Measurements from ENCODE around the gene ZHX3.

ZHX3 gene

DNA sequence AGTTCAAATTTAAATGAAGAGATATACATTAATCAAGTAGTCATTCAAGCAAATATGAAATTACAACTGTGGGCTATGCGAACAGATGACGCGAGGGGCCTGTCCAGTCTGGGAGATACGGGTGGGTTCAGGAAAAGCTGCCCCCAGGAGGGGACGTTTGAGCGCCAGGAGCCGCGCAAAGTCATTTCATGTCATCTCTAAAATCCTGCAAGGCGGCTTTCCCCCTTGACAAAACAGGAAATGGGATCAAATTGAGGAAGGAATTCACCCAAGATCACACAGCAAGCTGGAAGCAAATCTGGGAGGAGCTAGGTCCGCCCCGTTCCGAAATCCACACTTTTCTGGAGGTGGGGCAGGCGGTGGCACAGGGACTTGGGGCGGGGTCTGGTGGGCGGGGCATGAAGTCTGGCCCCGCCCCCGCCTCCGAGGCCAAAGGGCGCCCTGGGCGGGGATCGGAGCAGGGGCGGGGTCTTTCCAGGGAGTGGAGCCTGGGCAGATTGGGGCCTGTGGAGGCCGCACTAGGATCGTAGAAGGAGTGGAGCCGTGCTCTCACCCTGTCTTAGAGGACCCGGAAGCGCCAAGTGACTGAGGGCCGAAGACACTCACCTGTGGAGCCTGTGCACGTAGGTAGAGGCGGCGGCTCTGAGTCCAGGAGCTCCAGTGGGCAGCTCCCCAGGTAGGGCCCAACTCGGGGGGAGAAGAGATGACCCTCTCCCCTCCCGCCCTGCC, 23.0 kb upstream of the ZHX3 start, which contains the start of gene LPIN3:
Gene LPIN3, plus strand, starts transcription at position 495 of the 729 bp plus-strand sequence. CDS start 4,983 bp downstream, outside the sequence.
- Histone ChIP-seq H2BK15ac (ENCODE audit: low read length) (peak within 1 kb of the TSS; percentile 69), H3K4ac (ENCODE audit: low read length) (no peak within 1 kb of the TSS), H4K8ac (ENCODE audit: low read depth, low read length) (no peak within 1 kb of the TSS), H3K36me3 (replicated peaks in 1 of 2; ENCODE audit: control insufficient read depth in 2 of 2, insufficient read depth in 2 of 2, low read length in 2 of 2) (no peaks in the 10 kb centered on the region), H3K14ac (ENCODE audit: low read length) (no peak within 1 kb of the TSS), H3K4me1 (ENCODE audit: control insufficient read depth in 2 of 2, insufficient read depth in 1 of 2, low read depth in 1 of 2, low read length in 2 of 2) (peaks cover 0 to 3% of the 10 kb centered on the region in 2 donors), H3K27ac (replicated peaks; ENCODE audit: low read length) (no peak within 1 kb of the TSS), H3K79me1 (ENCODE audit: low read depth, low read length) (no peaks in the 10 kb centered on the region), H3K4me3 (ENCODE audit: low read length in 2 of 2) (peak within 1 kb of the TSS; percentile 7 to 27), H3K4me2 (ENCODE audit: insufficient read depth, low read length, poor library complexity, severe bottlenecking) (peak within 1 kb of the TSS; percentile 81), H4K91ac (ENCODE audit: low read depth, low read length, poor library complexity) (no peak within 1 kb of the TSS), H3K9ac (ENCODE audit: low read depth, low read length, poor library complexity) (peak within 1 kb of the TSS; percentile 70), H3K9me3 (replicated peaks in 1 of 2; ENCODE audit: control insufficient read depth in 2 of 2, insufficient read depth in 1 of 2, low read depth in 1 of 2, low read length in 2 of 2) (peaks cover 0 to 2% of the 10 kb centered on the region in 2 donors), H3K23ac (ENCODE audit: low read depth, low read length, poor library complexity) (peak within 1 kb of the TSS; percentile 44), H2BK120ac (ENCODE audit: low read depth, low read length) (no peak within 1 kb of the TSS), H3K27me3 (ENCODE audit: control insufficient read depth in 3 of 3, insufficient read depth in 3 of 3, low read depth in 1 of 3, low read length in 3 of 3) (peaks cover 0 to 6% (median 2%) of the 10 kb centered on the region in 3 experiments), H2BK5ac (ENCODE audit: low read length) (no peak within 1 kb of the TSS), H2AFZ (ENCODE audit: low read length) (peak within 1 kb of the TSS; percentile 80), H3K18ac (ENCODE audit: low read length) (peak within 1 kb of the TSS; percentile 86), H2BK12ac (ENCODE audit: low read length) (no peak within 1 kb of the TSS), H2AK5ac (ENCODE audit: low read depth, low read length) (peak within 1 kb of the TSS; percentile 88)
- DNase-seq (ENCODE audit: low spot score), result peak; percentile 91
- WGBS, 2 donors (ENCODE audit: extremely low coverage in 2 of 2, insufficient read length in 2 of 2, insufficient replicate concordance in 1 of 2), result no CpG with 5 or more reads among the region's 33 CpGs

DNA sequence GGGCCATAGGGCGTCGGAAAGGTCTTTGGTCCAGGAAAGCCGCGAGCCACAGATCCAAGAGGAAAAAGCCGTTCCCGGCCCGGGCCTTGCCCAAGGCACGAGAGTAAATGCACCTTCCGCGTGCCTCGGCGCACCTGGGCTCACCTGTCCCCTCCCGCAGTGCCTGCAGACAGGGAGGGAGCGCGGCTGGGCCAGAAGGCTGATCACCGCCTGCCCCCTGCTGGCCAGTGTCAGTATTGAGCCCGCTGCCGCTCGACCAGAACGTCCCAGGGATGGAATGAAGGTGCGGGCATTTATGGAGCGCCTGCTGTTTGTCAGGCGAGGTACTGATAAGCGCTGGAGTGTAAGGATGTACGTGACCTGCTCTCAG, 22.4 kb upstream of the ZHX3 start:
- H3K4me3 ChIP-seq (ENCODE audit: low read length in 2 of 2), result no peak overlapping the region
- H2BK120ac ChIP-seq (ENCODE audit: low read depth, low read length), result no peak overlapping the region

DNA sequence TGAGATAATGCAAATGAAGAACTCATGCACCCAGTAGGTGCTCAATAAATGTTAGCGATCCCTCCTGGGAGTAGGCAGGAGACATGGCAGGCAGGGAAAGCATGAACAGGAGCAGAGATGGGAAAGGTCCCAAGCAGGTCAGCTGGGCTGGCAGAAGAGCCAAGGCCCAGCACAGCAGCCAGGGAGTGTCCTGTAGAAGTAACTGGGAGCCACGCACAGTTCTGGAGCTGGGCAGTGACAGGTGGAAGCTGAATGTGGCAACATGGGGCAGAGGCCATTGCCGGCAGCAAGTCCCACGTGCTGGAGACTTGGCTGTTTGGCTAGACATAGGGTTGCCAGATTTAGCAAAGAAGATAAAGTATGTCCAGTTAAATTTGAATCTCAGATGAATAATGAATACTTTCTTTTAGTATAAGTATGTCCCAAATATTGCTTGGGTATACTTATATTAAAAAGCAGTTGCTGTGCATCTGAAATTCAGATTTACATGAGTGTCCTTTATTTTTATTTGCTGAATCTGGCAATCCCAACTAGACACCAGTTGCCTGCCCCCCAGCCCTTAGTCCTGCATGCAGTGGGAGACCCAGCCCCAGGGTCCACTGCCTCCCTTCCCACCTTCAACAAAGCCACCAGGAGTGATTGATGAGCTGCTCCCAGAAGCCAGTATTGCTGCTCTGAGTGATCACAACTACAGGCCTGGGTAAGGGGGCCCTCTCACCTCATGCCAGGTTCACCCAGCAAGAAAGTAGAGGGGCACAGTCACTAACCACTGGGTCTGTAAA, 19.4 kb upstream of the ZHX3 start:
- Histone ChIP-seq H3K14ac (ENCODE audit: low read length) (no peak overlapping the region), H2BK15ac (ENCODE audit: low read length) (no peak overlapping the region), H3K9ac (ENCODE audit: low read depth, low read length, poor library complexity) (no peak overlapping the region), H2AK5ac (ENCODE audit: low read depth, low read length) (no peak overlapping the region), H2BK120ac (ENCODE audit: low read depth, low read length) (no peak overlapping the region), H3K79me1 (ENCODE audit: low read depth, low read length) (no peaks in the 10 kb centered on the region), H2BK5ac (ENCODE audit: low read length) (no peak overlapping the region), H3K18ac (ENCODE audit: low read length) (no peak overlapping the region), H3K4me1 (ENCODE audit: control insufficient read depth in 2 of 2, insufficient read depth in 1 of 2, low read depth in 1 of 2, low read length in 2 of 2) (peaks cover 0 to 3% of the 10 kb centered on the region in 2 donors), H3K4me3 (ENCODE audit: low read length in 2 of 2) (no peak overlapping the region), H3K27ac (replicated peaks; ENCODE audit: low read length) (no peak overlapping the region), H3K4me2 (ENCODE audit: insufficient read depth, low read length, poor library complexity, severe bottlenecking) (no peak overlapping the region), H4K91ac (ENCODE audit: low read depth, low read length, poor library complexity) (no peak overlapping the region), H3K9me3 (replicated peaks in 1 of 2; ENCODE audit: control insufficient read depth in 2 of 2, insufficient read depth in 1 of 2, low read depth in 1 of 2, low read length in 2 of 2) (peaks cover 0 to 2% of the 10 kb centered on the region in 2 donors), H3K4ac (ENCODE audit: low read length) (no peak overlapping the region), H2AFZ (ENCODE audit: low read length) (no peak overlapping the region), H3K36me3 (replicated peaks in 1 of 2; ENCODE audit: control insufficient read depth in 2 of 2, insufficient read depth in 2 of 2, low read length in 2 of 2) (no peaks in the 10 kb centered on the region), H3K27me3 (ENCODE audit: control insufficient read depth in 3 of 3, insufficient read depth in 3 of 3, low read depth in 1 of 3, low read length in 3 of 3) (peaks cover 0 to 6% (median 2%) of the 10 kb centered on the region in 3 experiments), H3K23ac (ENCODE audit: low read depth, low read length, poor library complexity) (peak overlapping the region; percentile 77), H4K8ac (ENCODE audit: low read depth, low read length) (no peak overlapping the region), H2BK12ac (ENCODE audit: low read length) (no peak overlapping the region)
- no CpG with 5 or more reads among the region's 4 CpGs for WGBS, 2 donors (ENCODE audit: extremely low coverage in 2 of 2, insufficient read length in 2 of 2, insufficient replicate concordance in 1 of 2)
- no peak for DNase-seq (ENCODE audit: low spot score)

More for the DNA sequence above, 22.4 kb upstream of the ZHX3 start:
- no peak overlapping the region for H3K9ac ChIP-seq (ENCODE audit: low read depth, low read length, poor library complexity)
- no peaks in the 10 kb centered on the region for H3K36me3 ChIP-seq (replicated peaks in 1 of 2; ENCODE audit: control insufficient read depth in 2 of 2, insufficient read depth in 2 of 2, low read length in 2 of 2)
- no peak overlapping the region for H2AK5ac ChIP-seq (ENCODE audit: low read depth, low read length)
- no peak overlapping the region for H3K14ac ChIP-seq (ENCODE audit: low read length)
- no CpG with 5 or more reads among the region's 25 CpGs for WGBS, 2 donors (ENCODE audit: extremely low coverage in 2 of 2, insufficient read length in 2 of 2, insufficient replicate concordance in 1 of 2)
- H4K91ac ChIP-seq (ENCODE audit: low read depth, low read length, poor library complexity), result no peak overlapping the region
- peak overlapping the region; percentile 81 for H3K4me2 ChIP-seq (ENCODE audit: insufficient read depth, low read length, poor library complexity, severe bottlenecking)
- H2BK15ac ChIP-seq (ENCODE audit: low read length), result no peak overlapping the region
- H2AFZ ChIP-seq (ENCODE audit: low read length), result peak overlapping the region; percentile 80
- H3K23ac ChIP-seq (ENCODE audit: low read depth, low read length, poor library complexity), result no peak overlapping the region
- H3K4ac ChIP-seq (ENCODE audit: low read length), result no peak overlapping the region
- H3K4me1 ChIP-seq (ENCODE audit: control insufficient read depth in 2 of 2, insufficient read depth in 1 of 2, low read depth in 1 of 2, low read length in 2 of 2), result peaks cover 0 to 3% of the 10 kb centered on the region in 2 donors
- H4K8ac ChIP-seq (ENCODE audit: low read depth, low read length), result no peak overlapping the region
- peaks cover 0 to 2% of the 10 kb centered on the region in 2 donors for H3K9me3 ChIP-seq (replicated peaks in 1 of 2; ENCODE audit: control insufficient read depth in 2 of 2, insufficient read depth in 1 of 2, low read depth in 1 of 2, low read length in 2 of 2)
- peak; percentile 79 for DNase-seq (ENCODE audit: low spot score)
- no peak overlapping the region for H3K27ac ChIP-seq (replicated peaks; ENCODE audit: low read length)
- no peak overlapping the region for H2BK5ac ChIP-seq (ENCODE audit: low read length)
- no peaks in the 10 kb centered on the region for H3K79me1 ChIP-seq (ENCODE audit: low read depth, low read length)
- no peak overlapping the region for H2BK12ac ChIP-seq (ENCODE audit: low read length)
- peaks cover 0 to 6% (median 2%) of the 10 kb centered on the region in 3 experiments for H3K27me3 ChIP-seq (ENCODE audit: control insufficient read depth in 3 of 3, insufficient read depth in 3 of 3, low read depth in 1 of 3, low read length in 3 of 3)
- H3K18ac ChIP-seq (ENCODE audit: low read length), result peak overlapping the region; percentile 73

DNA sequence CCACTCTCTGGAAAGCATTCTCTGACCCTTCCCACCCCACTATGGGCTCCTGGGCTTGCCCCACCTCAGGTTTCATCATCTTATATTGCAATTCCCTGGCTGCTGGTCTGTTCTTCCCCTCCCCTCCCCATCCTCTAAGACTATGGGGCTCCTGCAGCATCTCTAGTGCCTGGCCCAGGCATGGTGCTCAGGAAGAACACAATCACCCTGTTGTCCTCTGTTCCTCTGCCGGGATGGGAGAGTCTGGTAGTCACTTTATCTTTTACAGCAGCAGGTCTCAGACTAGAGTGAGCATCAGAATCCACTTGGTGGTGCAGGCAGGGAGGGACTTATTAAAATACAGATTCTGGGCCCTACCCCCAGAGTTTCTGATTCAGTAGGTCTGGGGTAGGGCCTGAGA, 18.1 kb upstream of the ZHX3 start:
- no peak overlapping the region for H2AFZ ChIP-seq (ENCODE audit: low read length)
- no peak for DNase-seq (ENCODE audit: low spot score)
- no peaks in the 10 kb centered on the region for H3K79me1 ChIP-seq (ENCODE audit: low read depth, low read length)
- H3K4me3 ChIP-seq (ENCODE audit: low read length in 2 of 2), result peak overlapping the region in 1 of 2 donors; percentile 38
- no peak overlapping the region for H3K4me2 ChIP-seq (ENCODE audit: insufficient read depth, low read length, poor library complexity, severe bottlenecking)
- no peaks in the 10 kb centered on the region for H3K4me1 ChIP-seq (ENCODE audit: control insufficient read depth in 2 of 2, insufficient read depth in 1 of 2, low read depth in 1 of 2, low read length in 2 of 2)
- H2BK15ac ChIP-seq (ENCODE audit: low read length), result no peak overlapping the region
- H2BK12ac ChIP-seq (ENCODE audit: low read length), result no peak overlapping the region
- peaks cover 0 to 6% (median 2%) of the 10 kb centered on the region in 3 experiments for H3K27me3 ChIP-seq (ENCODE audit: control insufficient read depth in 3 of 3, insufficient read depth in 3 of 3, low read depth in 1 of 3, low read length in 3 of 3)
- no peak overlapping the region for H3K27ac ChIP-seq (replicated peaks; ENCODE audit: low read length)
- H3K9me3 ChIP-seq (replicated peaks in 1 of 2; ENCODE audit: control insufficient read depth in 2 of 2, insufficient read depth in 1 of 2, low read depth in 1 of 2, low read length in 2 of 2), result peaks cover 0 to 2% of the 10 kb centered on the region in 2 donors
- H4K8ac ChIP-seq (ENCODE audit: low read depth, low read length), result no peak overlapping the region
- no CpG with 5 or more reads among the region's 1 CpG for WGBS, 2 donors (ENCODE audit: extremely low coverage in 2 of 2, insufficient read length in 2 of 2, insufficient replicate concordance in 1 of 2)
- no peak overlapping the region for H2BK5ac ChIP-seq (ENCODE audit: low read length)
- H3K14ac ChIP-seq (ENCODE audit: low read length), result no peak overlapping the region
- H3K36me3 ChIP-seq (replicated peaks in 1 of 2; ENCODE audit: control insufficient read depth in 2 of 2, insufficient read depth in 2 of 2, low read length in 2 of 2), result no peaks in the 10 kb centered on the region
- H3K23ac ChIP-seq (ENCODE audit: low read depth, low read length, poor library complexity), result no peak overlapping the region
- no peak overlapping the region for H4K91ac ChIP-seq (ENCODE audit: low read depth, low read length, poor library complexity)
- no peak overlapping the region for H3K9ac ChIP-seq (ENCODE audit: low read depth, low read length, poor library complexity)
- no peak overlapping the region for H3K4ac ChIP-seq (ENCODE audit: low read length)
- peak overlapping the region; percentile 72 for H3K18ac ChIP-seq (ENCODE audit: low read length)
- peak overlapping the region; percentile 12 for H2AK5ac ChIP-seq (ENCODE audit: low read depth, low read length)
- H2BK120ac ChIP-seq (ENCODE audit: low read depth, low read length), result no peak overlapping the region
